GM12892 (cell line): ENCODE results near the gene RNU6-9.

ENCODE experiments used
- POLR2A ChIP-seq: IDR thresholded peaks from 2 replicates; pipeline ENCODE4 v1.6.1; 2011; ENCODE audit warnings: low read depth, low read length, control low read depth
- POLR2AphosphoS5 ChIP-seq: IDR thresholded peaks from 2 replicates; pipeline ENCODE4 v1.6.1; 2011; ENCODE audit warnings: low read depth, low read length, control low read depth
- TAF1 ChIP-seq: IDR thresholded peaks from 2 replicates; pipeline ENCODE4 v1.6.1; 2011; ENCODE audit warnings: low read depth, mild to moderate bottlenecking, control low read depth, low read length, borderline replicate concordance

DNA sequence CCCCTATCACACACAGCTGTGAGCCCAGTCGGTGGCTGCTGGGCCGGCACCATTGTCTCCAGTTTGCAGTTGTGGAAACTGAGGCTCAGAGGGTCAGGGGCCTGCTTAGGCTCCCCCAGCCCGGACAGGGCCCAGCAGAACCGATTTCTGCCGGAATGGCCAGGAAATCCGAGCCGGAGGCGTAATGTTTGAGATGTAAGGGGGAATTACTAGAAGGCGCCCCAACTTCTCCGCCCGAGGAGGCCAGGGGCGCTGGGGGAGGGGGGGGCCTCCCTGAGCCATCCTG lies 24.8 kb downstream of the RNU6-9 start:
- TF ChIP-seq TAF1 (no peak), POLR2A (no peak), POLR2AphosphoS5 (no peak)
